GM12801 (cell line): ENCODE data around the gene HINT2.

Experiments
- CTCF ChIP-seq: IDR thresholded peaks from one replicate; pipeline ENCODE4 v1.5.1; 2011; ENCODE audit warnings: control low read depth; ENCODE audit not compliant: insufficient read length; ENCODE audit errors: extremely low read depth

The HINT2 gene

GRCh38 chr9:35829084-35829763, 14.4 kb upstream of the HINT2 start, which contains the start of gene TMEM8B:
TMEM8B (plus strand) TSS chr9:35829228; CDS start chr9:35829448, 220 bp downstream.
- TF ChIP-seq CTCF, result no peak

DNA sequence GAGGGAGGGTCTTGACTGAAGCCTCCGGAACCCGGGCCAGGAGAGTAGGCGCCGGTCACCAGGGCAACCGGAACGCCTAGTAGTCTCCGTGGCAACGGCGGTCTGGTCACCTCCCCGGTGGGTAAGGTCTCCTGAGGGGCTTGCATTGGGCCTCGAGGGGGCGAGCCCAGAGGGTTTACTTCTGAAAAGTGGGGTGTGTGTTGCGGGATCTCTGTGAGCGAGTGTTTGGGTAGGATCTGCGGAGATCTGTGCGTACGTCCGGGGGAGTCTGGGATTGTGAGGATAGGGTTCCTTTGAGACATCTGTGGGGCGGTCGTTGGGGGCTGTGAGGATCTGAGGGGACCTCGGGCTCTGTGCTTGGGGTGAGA, 13.9 kb upstream of the HINT2 start, which contains the start of gene FAM221B:
Gene FAM221B (minus strand): TSS at position 17 of the 368 bp plus-strand sequence. CDS start 2,571 bp downstream, outside the sequence.
- no peak for TF ChIP-seq CTCF

- no peak for TF ChIP-seq CTCF
Measured at GRCh38 chr9:35827486-35827885, 12.6 kb upstream of the HINT2 start.

- TF ChIP-seq CTCF, result no peak
Measured at GRCh38 chr9:35826071-35826701, 11.3 kb upstream of the HINT2 start.

DNA sequence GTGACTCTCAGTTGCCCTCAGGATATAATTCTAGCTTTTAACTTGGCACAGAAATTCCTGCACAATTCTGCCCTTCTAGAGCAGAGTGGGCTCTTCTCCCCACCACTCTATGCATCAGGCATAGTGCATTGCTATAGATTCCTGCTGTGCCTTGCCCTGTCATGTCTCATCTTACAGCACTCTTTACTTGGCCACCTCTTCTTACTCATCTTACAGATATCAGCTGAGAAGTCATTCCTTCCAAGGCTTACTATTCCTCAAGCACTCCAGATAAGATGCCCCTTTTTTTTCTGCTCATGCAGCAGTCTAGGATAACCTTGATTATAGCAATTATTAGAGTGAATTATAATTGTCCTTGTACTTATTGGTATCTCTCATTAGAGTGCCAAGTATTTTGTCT, 8.1 kb upstream of the HINT2 start:
- no peak for TF ChIP-seq CTCF

GRCh38 chr9:35820076-35820475, 5.2 kb upstream of the HINT2 start:
- TF ChIP-seq CTCF, result no peak

DNA sequence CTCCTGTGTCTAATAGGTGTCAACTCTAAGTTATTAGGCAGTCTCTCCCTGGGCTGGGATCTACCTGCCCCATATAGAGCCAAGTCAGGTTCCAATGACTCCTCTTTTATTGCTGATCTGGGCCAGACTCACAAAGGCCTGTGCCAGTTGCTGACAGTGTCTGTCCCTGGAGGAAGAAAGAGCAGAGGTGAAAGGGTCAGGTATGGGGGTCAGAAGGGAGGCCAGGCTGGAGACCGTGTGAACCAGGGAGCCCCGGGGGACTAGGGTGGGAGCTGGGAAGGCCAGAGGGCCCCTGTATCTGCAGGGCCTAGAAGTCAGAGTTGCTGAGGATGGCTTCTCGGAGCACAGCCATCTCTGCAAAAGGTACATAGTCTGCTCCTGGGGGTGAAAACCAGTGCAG, 3.5 kb upstream of the HINT2 start:
- no peak for TF ChIP-seq CTCF
